Mammary microvascular endothelial cell (primary cell): ENCODE results near the gene RPP38. TPM values are rescaled to one million over a fixed set of nuclear protein-coding genes. Genes with fewer than 3 reads are reported as not detected.

Source experiments
- total RNA-seq: library from RNA; depleted of rRNA; stranded (reverse); fragments of >200 nt; gene quantifications from 2 replicates; pipeline ENCODE4 v1.2.3, GENCODE V29; 2015

Gene RPP38, protein sequence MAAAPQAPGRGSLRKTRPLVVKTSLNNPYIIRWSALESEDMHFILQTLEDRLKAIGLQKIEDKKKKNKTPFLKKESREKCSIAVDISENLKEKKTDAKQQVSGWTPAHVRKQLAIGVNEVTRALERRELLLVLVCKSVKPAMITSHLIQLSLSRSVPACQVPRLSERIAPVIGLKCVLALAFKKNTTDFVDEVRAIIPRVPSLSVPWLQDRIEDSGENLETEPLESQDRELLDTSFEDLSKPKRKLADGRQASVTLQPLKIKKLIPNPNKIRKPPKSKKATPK
- total RNA-seq, result 5.4 and 6.5 TPM in 2 replicates

DNA sequence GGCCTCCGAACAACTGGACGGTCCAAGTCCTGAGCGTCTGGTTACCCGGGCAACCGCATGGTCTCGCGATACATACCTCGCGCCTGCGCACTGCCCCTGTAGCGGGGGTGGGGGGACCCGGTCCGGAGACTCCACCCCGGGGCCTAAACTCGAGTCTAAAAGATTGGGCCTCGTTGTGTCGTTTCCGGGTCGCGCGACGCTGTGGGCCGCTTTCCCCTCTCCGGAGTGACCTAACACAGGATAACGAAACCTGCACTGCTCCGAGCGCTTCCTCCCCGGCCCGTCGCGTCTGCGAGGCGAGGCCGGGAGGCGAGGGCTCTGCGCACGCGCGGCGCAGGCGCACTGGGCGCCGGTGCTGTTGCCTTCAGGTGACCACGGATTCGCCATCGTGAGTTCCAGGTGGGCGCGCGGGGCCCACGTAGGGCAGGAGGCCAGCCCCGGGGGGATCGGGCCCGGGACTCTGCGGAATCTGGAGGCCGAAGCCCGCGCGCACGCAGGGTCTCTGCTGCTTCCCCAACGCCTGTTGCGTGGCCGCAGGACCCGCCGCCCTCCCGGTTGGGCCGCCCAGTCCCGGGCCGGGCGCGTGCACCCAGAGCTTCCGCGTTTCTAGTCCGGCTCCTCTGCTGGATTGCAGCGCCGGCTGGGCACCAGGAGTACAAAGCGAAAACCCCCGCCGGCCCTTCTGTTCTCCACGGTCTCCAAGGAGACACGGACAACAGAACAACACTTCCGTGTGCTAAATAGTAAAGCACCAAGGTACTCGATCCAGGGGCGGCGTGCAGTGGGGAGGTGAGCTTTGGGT is at the start of gene RPP38:
TSS of gene RPP38 (plus strand) at position 345 of the 802 bp plus-strand sequence. CDS start 5,960 bp downstream, outside the sequence.

DNA sequence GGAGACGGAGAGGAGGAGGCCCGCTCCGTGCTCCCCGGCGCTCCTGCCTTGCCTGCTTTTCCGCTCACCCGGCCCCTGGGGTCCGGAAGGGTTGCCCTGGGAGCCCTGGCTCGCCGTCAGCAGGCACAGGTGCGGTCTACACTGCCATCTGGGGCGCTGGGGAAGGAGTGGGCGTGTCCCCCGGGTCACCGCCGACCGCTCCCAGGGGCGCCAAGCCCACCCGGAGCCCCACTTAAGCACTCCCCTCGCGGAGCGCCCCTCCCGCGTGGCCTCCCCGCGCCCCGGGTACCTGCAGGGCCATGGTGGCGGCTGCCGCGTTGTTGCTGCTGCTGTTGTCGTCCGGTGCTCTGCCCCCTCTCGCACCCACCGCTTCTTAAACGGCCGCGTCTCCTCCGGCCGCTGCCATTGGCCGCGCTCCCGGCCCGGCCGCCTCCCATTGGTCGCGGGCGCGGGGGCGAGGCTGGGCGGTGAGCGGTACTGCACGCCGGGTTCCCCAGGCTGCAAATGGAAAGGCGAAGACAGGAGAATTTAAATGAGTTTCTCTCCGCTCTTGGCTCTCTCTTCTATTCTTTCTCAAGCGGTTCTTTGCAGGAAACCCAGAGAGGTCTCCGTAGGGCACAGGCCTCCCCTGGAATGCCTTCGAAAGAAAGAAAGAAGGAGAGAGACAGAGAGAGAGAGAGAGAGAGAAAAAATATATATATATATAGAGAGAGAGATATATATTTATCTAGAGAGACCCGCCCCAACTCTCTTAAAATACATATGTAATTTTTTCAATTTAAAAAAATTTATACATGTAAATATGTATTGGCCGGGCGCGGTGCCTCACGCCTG is 8.5 kb upstream of the RPP38 start, which contains the start of gene ACBD7:
TSS of gene ACBD7 (minus strand) at position 349 of the 834 bp plus-strand sequence. CDS start at position 301, 48 bp downstream.

Other genes starting within 250 kb of the RPP38 start
- 18.3 and 20.8 TPM in 2 replicates for gene SUV39H2, start 218.5 kb upstream of the RPP38 start, total RNA-seq
- 5.0 and 6.6 TPM in 2 replicates for gene DCLRE1C, start 143.3 kb upstream of the RPP38 start, total RNA-seq
- gene MEIG1, start 138.0 kb upstream of the RPP38 start, total RNA-seq, result not detected in 2 replicates
- gene OLAH, start 53.4 kb upstream of the RPP38 start, total RNA-seq, result 1.5 and 2.5 TPM in 2 replicates
- 2.1 and 3.3 TPM in 2 replicates for gene ACBD7, start 8.6 kb upstream of the RPP38 start, total RNA-seq
- 220 and 224 TPM in 2 replicates for gene NMT2, start 71.3 kb downstream of the RPP38 start, total RNA-seq